ENCODE data around the gene TMEM33. TPM values are rescaled to one million over a fixed set of nuclear protein-coding genes. Genes with fewer than 3 reads are reported as not detected.
"Not testable (repeated sequence)": the region's sequence is repeated elsewhere in the genome, so short reads cannot be mapped to it uniquely, and the experiment has no call there.

TMEM33 gene
- total and polyA plus RNA-seq, 4 donors = 20.8 to 49.0 (median 31.7) TPM

- 86% methylated on average over 5 of the region's 5 CpGs for WGBS
Measured at GRCh38 chr4:41912546-41912945, 22.7 kb upstream of the TMEM33 start.

GRCh38 chr4:41913509-41913908, 21.7 kb upstream of the TMEM33 start:
- peaks cover 2 to 6% (median 5%) of the 10 kb centered on the region in 4 donors for H3K36me3 ChIP-seq (ENCODE audit: control insufficient read depth in 4 of 4, insufficient read depth in 3 of 4, low read depth in 1 of 4, low read length in 3 of 4)
- no peak for DNase-seq (ENCODE audit: low spot score)
- H3K27ac ChIP-seq (ENCODE audit: low read depth in 1 of 2, low read length in 2 of 2) = no peak overlapping the region
- no peak for TF ChIP-seq JUND (IDR thresholded peaks at IDR 0.05)
- TF ChIP-seq SP1 (IDR thresholded peaks at IDR 0.05) = no peak
- no peak for TF ChIP-seq HNF4G (IDR thresholded peaks at IDR 0.05)
- TF ChIP-seq RXRA (IDR thresholded peaks at IDR 0.05) = no peak
- no peak for TF ChIP-seq GABPA (IDR thresholded peaks at IDR 0.05 in 1 of 2, conservative IDR thresholded peaks at IDR 0.05 in 1 of 2)
- no peak for TF ChIP-seq HNF4A (conservative IDR thresholded peaks at IDR 0.05)
- TF ChIP-seq NR2F2 (IDR thresholded peaks at IDR 0.05) = no peak
- TF ChIP-seq TAF1 (conservative IDR thresholded peaks at IDR 0.05) = no peak
- TF ChIP-seq ZBTB33 (IDR thresholded peaks at IDR 0.05) = no peak
- TF ChIP-seq MAX (IDR thresholded peaks at IDR 0.05) = no peak
- no peak for TF ChIP-seq RAD21 (IDR thresholded peaks at IDR 0.05)
- TF ChIP-seq EGR1 (IDR thresholded peaks at IDR 0.05; ENCODE audit: low read depth in 2 of 2) = no peak
- no peak overlapping the region for H3K4me3 ChIP-seq (ENCODE audit: low read depth in 1 of 3, low read length in 3 of 3)
- H3K9me3 ChIP-seq (ENCODE audit: control insufficient read depth in 4 of 4, low read length in 3 of 4) = no peaks in the 10 kb centered on the region
- H3K4me1 ChIP-seq (ENCODE audit: control insufficient read depth in 4 of 4, insufficient read depth in 4 of 4, low read length in 3 of 4) = no peaks in the 10 kb centered on the region
- no peak overlapping the region for H3K9ac ChIP-seq (ENCODE audit: low read depth in 1 of 2, low read length in 2 of 2)
- no peaks in the 10 kb centered on the region for H3K27me3 ChIP-seq (ENCODE audit: control insufficient read depth in 4 of 4, insufficient read depth in 4 of 4, low read length in 3 of 4)

More at GRCh38 chr4:41912546-41912945, 22.7 kb upstream of the TMEM33 start:
- no peak overlapping the region for H3K27ac ChIP-seq (ENCODE audit: low read depth in 1 of 2, low read length in 2 of 2)
- H3K9me3 ChIP-seq (ENCODE audit: control insufficient read depth in 4 of 4, low read length in 3 of 4) = no peaks in the 10 kb centered on the region
- no peak for TF ChIP-seq MAX (IDR thresholded peaks at IDR 0.05)
- no peaks in the 10 kb centered on the region for H3K4me1 ChIP-seq (ENCODE audit: control insufficient read depth in 4 of 4, insufficient read depth in 4 of 4, low read length in 3 of 4)
- H3K4me3 ChIP-seq (ENCODE audit: low read depth in 1 of 3, low read length in 3 of 3) = no peak overlapping the region
- H3K27me3 ChIP-seq (ENCODE audit: control insufficient read depth in 4 of 4, insufficient read depth in 4 of 4, low read length in 3 of 4) = no peaks in the 10 kb centered on the region
- DNase-seq (ENCODE audit: low spot score) = no peak
- peaks cover 2 to 6% (median 5%) of the 10 kb centered on the region in 4 donors for H3K36me3 ChIP-seq (ENCODE audit: control insufficient read depth in 4 of 4, insufficient read depth in 3 of 4, low read depth in 1 of 4, low read length in 3 of 4)
- no peak overlapping the region for H3K9ac ChIP-seq (ENCODE audit: low read depth in 1 of 2, low read length in 2 of 2)

- no peak overlapping the region for H3K4me3 ChIP-seq (ENCODE audit: low read depth in 1 of 3, low read length in 3 of 3)
- H3K27me3 ChIP-seq (ENCODE audit: control insufficient read depth in 4 of 4, insufficient read depth in 4 of 4, low read length in 3 of 4) = no peaks in the 10 kb centered on the region
- H3K9me3 ChIP-seq (ENCODE audit: control insufficient read depth in 4 of 4, low read length in 3 of 4) = peaks cover 0 to 4% (median 2%) of the 10 kb centered on the region in 4 donors
- DNase-seq (ENCODE audit: low spot score) = no peak
- WGBS = 71% methylated on average over 2 of the region's 2 CpGs
- H3K36me3 ChIP-seq (ENCODE audit: control insufficient read depth in 4 of 4, insufficient read depth in 3 of 4, low read depth in 1 of 4, low read length in 3 of 4) = peaks cover 0 to 2% (median 0%) of the 10 kb centered on the region in 4 donors
- no peak overlapping the region for H3K9ac ChIP-seq (ENCODE audit: low read depth in 1 of 2, low read length in 2 of 2)
- no peak for TF ChIP-seq FOXA2 (IDR thresholded peaks at IDR 0.05)
- no peak for TF ChIP-seq RXRA (IDR thresholded peaks at IDR 0.05)
- H3K27ac ChIP-seq (ENCODE audit: low read depth in 1 of 2, low read length in 2 of 2) = no peak overlapping the region
- H3K4me1 ChIP-seq (ENCODE audit: control insufficient read depth in 4 of 4, insufficient read depth in 4 of 4, low read length in 3 of 4) = no peaks in the 10 kb centered on the region
Measured at GRCh38 chr4:41918278-41918677, 17.0 kb upstream of the TMEM33 start.

- 87% methylated on average over 2 of the region's 2 CpGs for WGBS
- not testable (repeated sequence) for H3K27ac ChIP-seq (ENCODE audit: low read depth in 1 of 2, low read length in 2 of 2); H3K4me3 ChIP-seq (ENCODE audit: low read depth in 1 of 3, low read length in 3 of 3); H3K36me3 ChIP-seq (ENCODE audit: control insufficient read depth in 4 of 4, insufficient read depth in 3 of 4, low read depth in 1 of 4, low read length in 3 of 4); DNase-seq (ENCODE audit: low spot score); H3K4me1 ChIP-seq (ENCODE audit: control insufficient read depth in 4 of 4, insufficient read depth in 4 of 4, low read length in 3 of 4); H3K9ac ChIP-seq (ENCODE audit: low read depth in 1 of 2, low read length in 2 of 2); H3K9me3 ChIP-seq (ENCODE audit: control insufficient read depth in 4 of 4, low read length in 3 of 4); H3K27me3 ChIP-seq (ENCODE audit: control insufficient read depth in 4 of 4, insufficient read depth in 4 of 4, low read length in 3 of 4)
Measured at GRCh38 chr4:41920416-41920815, 14.8 kb upstream of the TMEM33 start.
